ENCODE data around the gene CDH23.

CDH23 gene

GRCh38 chr10:71708301-71708703, 311.6 kb downstream of the CDH23 start:
- peak; percentile 17 to 50 for DNase-seq (ENCODE audit: low read depth in 2 of 2)

- DNase-seq (ENCODE audit: low read depth in 2 of 2): no peak
Measured at GRCh38 chr10:71708897-71709882, 312.5 kb downstream of the CDH23 start.

- DNase-seq (ENCODE audit: low read depth in 2 of 2): no peak
Measured at GRCh38 chr10:71710519-71710918, 313.8 kb downstream of the CDH23 start.

DNA sequence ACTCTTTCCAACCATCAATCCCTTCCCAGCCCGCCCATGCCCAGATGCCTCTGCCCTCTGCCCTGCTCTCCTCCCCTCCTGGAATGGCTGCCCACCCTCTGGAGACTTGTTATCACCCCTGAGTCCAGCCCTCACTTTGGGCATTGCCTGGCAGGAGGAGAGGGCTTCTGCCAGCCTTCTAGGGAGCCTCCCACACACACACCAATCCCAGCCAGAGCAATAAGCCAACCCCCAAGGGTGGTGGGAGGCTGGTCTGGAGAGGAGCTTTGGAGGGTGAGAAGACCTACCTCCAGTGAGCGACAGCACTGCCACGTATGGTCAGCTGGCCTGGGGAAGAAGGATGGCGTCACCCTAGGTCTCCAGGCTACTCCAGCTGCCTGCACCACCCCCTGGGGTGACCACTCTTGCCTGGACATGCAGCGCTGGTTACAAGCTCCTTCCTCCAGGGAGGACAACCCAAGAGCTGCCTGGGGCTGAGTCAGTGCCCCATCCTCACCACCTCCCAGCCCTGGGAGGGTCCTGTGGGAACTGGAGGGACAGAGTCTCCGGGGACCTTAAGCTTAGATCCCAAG, 314.4 kb downstream of the CDH23 start:
- no peak for DNase-seq (ENCODE audit: low read depth in 2 of 2)

DNA sequence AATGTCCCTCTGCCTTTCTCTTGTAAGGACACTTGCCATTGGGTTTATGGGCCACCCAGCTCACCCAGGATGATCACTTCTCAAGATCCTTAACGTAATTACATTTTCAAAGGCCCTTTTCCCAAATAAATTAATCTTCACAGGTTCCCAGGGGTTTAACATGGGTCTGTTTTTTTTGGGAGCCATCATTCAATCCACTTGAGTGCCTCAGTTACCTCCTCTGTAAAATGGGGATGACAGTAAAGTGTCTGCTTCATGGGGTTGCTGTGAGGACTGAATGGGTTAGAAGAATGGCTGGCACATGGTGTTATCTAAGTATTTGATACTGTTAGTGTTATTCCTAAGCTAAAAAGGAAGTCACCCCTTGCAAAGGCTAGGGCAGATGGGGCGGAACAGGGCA, 315.4 kb downstream of the CDH23 start:
- no peak for DNase-seq (ENCODE audit: low read depth in 2 of 2)

DNA sequence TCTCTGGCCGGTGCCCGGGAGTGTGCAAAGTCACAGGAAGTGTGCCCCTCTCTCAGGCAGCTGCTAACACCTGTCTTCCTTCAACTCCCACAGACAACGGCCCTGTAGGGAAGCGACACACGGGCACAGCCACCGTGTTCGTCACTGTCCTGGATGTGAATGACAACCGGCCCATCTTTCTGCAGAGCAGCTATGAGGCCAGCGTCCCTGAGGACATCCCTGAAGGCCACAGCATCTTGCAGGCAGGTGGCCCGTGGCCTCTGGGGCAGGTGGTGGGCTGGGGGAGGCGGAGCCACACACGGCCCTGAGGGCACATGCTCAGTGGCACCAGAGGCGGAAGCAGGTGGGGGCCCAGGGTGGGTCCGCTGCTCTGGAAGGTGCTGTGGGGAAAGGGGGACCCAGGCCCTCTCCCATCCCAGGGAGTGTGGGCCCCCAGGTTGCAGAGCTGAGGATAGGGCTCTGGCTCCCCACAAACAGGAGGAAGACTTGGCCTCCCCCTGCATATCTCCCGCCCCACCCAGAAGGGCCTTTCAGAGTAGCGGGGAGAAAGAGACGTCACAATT, 315.9 kb downstream of the CDH23 start:
- no peak for DNase-seq (ENCODE audit: low read depth in 2 of 2)

DNA sequence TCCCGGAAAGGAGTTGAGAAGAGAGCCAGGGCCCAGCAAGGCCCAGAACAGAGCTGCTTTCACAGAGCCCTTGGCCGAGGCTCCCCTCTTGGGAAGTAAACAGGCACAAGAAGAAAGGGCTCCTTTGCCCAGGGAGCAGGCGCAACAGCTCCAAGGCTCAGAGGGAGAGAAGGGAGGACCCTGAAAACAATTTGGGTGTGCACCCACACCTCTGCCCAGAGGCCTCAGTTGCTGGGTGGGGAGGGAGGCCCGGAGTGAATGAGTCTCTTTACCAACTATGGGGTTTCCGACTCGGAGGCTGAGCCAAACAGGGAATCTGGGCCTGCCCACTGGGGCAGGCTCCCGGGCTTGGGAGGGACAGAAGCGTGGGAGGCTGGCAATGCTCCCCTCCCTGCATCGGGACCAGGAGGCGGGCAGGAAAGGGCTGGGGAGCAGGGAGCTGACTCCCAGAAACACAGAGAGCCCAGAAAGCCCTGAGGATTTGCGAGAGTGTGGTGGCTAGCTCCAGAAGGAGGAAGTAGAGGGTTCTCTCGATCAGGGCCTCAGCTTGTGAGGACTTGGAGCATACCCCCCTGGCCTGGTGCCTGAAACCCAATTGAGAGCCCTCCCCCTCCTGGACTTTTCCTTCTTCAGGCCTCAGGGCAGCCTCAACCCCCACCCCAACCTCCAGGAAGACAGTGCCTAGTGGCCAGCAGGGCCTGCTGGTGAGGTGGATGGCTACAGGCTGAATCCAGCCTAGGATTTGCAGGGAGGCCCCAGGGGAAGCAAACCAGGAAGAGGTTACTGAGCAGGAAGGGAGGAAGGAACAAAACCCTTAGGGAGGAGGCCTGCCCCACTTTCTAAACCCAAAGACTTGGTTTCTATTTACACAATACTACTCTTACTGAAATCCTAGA, 316.7 kb downstream of the CDH23 start:
- DNase-seq (ENCODE audit: low read depth in 2 of 2): no peak

- DNase-seq (ENCODE audit: low read depth in 2 of 2): no peak
Measured at GRCh38 chr10:71714031-71714410, 317.3 kb downstream of the CDH23 start.

DNA sequence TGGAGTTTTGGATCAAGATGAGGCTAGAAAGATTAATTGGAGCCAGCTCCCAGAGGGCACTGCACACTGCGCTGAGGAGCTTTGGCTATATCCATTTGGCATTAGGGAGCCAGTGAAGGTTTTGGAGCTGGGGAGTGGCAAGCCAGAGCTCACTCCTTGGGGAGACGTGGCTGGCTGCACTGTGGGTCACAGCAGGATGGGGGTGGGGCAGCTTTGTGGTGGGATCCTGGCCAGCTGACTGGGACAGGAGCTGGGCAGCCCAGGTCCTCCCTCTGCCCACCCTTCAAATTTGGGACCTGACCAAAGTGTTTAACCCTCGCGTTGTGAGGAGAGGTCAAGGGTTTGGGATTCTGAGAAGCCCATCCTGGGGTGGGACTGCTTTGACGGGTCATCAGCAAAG, 317.9 kb downstream of the CDH23 start:
- no peak for DNase-seq (ENCODE audit: low read depth in 2 of 2)

DNA sequence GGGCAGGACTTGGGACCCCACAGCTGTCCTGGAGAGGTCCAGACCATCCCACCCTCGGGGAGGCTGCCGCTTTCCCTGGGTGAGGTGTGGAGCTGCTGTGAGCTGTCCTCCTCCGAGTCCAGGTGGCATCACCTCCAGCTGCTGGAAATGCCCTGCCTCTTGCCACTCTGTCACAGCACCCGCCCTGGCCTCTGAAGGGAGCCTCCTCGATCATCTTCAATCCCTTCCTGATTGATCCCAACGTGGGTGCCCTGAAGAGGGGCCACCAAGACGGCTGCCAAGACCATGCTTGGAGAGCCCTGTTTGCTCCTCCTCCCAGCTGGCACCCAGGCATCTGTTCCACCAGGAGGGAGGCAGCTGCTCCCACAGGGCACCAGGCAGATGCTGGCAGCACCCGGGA, 318.3 kb downstream of the CDH23 start:
- DNase-seq (ENCODE audit: low read depth in 2 of 2): no peak

- DNase-seq (ENCODE audit: low read depth in 2 of 2): no peak
Measured at GRCh38 chr10:71715860-71716259, 319.1 kb downstream of the CDH23 start.

GRCh38 chr10:71716426-71716825, 319.7 kb downstream of the CDH23 start:
- DNase-seq (ENCODE audit: low read depth in 2 of 2): no peak

- no peak for DNase-seq (ENCODE audit: low read depth in 2 of 2)
Measured at GRCh38 chr10:71717056-71717455, 320.3 kb downstream of the CDH23 start.

DNA sequence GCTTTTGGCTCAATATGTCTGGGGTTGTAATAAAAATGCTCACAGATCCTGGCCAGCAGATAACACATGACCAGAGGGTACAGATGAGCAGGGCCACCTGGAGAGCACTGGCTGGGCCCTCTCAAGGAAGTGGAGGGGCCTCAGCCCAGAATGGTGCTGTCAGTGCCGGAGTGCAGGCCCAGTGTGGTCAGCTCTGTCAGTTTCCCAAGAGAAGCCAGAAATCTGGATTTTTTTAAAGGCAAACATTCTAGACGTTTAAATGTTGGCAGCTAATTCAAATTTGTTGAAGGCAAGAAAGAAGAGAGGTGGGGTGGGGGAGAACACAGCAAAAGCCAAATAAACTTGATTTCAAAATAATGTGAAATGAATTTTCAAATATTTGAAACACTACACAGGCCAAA, 320.8 kb downstream of the CDH23 start:
- no peak for DNase-seq (ENCODE audit: low read depth in 2 of 2)

DNA sequence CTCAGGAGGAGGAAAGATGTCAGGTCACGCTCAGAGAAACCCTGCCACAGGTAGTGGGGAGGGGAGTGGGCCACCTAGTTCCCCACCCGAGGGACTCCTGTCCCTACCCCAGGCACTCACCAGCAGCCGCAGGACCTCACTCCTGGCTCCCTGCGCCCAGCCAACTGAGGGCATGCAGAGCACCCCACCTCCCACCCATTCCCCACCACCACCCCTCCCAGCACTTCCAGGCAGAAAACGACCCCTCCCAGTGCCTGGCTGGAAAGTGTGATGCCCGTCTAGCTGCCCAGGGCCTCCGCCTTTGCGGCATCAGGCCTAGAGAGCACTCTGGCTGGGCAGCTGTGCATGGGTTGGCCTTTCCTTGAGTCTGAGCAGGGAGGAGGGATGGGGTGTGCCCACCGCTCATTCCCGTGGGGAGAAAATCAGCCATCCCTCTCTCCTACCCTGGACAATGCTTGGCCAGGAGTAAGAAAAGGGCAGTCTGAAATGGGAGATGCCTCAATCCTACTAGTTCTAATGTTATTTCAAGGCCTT, 321.5 kb downstream of the CDH23 start:
- no peak for DNase-seq (ENCODE audit: low read depth in 2 of 2)

DNA sequence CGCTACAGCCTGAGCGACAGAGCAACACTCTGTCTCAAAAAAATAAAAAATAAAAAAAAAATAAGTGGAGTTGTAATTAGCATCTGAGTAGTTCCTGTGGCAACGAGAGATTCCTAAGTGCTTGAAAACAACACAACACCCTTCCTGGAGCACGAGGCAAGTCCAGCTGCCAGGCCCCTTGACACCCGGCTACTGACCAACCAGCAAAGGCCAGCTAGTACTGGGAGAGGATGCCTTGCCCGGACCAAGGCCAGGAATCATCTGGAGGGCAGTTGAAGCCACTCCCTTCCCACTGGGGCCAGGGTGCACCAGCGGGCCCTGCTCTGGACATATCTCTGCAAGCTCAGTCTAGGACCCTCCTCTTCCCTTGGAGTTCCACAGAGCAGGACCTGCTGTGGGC, 322.3 kb downstream of the CDH23 start:
- DNase-seq (ENCODE audit: low read depth in 2 of 2): no peak

DNA sequence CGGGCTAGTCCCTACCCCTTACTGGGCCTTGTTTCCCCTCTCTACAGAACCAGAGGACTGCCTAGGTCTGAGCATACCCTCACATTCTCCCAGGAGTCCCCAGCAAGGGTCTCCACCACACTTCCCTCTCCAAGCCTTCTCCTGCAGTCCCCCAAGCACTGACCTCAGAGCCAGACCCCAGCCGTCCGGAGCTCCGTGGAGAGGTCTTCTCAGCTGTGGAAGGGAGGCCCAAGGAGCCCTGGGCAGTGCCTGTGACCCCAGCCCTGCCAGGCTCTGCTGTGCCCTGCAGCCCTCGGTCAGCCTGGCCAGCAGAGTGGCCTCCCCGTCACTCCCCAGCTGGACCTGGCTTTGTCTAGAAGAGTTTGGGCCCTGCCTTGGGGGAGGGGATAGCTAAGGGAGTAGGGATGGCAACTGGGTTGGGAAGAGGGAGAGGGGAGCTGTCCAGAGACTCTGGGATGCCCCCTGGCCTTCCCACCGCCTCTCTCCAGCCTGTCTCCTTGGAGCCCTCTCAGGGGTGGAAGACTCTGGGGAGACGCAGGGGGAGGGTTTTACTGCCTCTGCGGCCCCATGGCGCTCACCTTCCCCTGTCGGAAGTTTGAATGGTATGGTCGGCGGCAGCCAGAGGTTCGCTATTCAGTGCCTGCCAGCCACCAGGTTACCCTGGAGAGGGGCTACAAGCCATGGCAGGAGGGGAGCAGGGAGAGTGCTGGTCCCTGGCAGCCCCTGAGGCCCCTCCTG, 322.9 kb downstream of the CDH23 start, which contains the start of gene C10orf105:
TSS of gene C10orf105 (minus strand) at position 315 of the 738 bp plus-strand sequence. CDS start 3,441 bp downstream, outside the sequence.
- DNase-seq (ENCODE audit: low read depth in 2 of 2): no peak

GRCh38 chr10:71720288-71720687, 323.6 kb downstream of the CDH23 start:
- no peak for DNase-seq (ENCODE audit: low read depth in 2 of 2)

GRCh38 chr10:71721313-71721712, 324.6 kb downstream of the CDH23 start:
- DNase-seq (ENCODE audit: low read depth in 2 of 2): no peak

DNA sequence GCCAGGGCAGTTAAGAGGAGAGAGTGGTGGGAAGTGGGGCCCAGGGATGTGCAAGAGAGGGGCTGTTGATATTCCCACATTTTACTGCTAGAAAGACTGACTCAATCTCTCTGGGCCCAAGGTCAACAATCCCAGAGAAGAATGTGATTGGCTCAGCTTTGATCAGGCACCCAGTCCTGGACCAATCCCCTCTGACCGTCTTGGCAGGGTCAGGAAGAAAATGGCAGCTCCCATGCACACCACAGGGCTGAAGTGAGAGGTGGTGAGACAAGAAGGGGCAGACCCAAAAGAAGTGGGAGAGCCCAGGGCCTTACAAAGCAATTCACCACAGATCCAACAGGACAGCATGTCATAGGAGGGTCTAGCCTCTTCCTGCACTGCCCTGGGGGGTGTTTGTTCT, 326.1 kb downstream of the CDH23 start:
- DNase-seq (ENCODE audit: low read depth in 2 of 2): no peak

GRCh38 chr10:71723311-71723710, 326.6 kb downstream of the CDH23 start:
- no peak for DNase-seq (ENCODE audit: low read depth in 2 of 2)
